BE2C (cell line): Measurements from ENCODE around the gene NFE2L3.

ENCODE experiments used
- DNase-seq: peaks from one replicate; pipeline ENCODE4 v3.0.0-alpha.2; 2020
- H3K27me3 ChIP-seq: fragments of 250-450 bp; sonication (Bioruptor Pico); 2 replicates; pipeline ENCODE4 v1.5.1; 2020; ENCODE audit warnings: mild to moderate bottlenecking
- H3K36me3 ChIP-seq: fragments of 250-450 bp; sonication (Bioruptor Pico); 2 replicates; pipeline ENCODE4 v1.5.1; 2020; ENCODE audit warnings: mild to moderate bottlenecking
- H3K4me1 ChIP-seq: fragments of 250-450 bp; sonication (Bioruptor Pico); 2 replicates; pipeline ENCODE4 v1.5.1; 2020
- H3K4me3 ChIP-seq: 2 replicates; pipeline ENCODE4 v1.5.1; 2011; ENCODE audit warnings: low read depth, low read length
- H3K9me3 ChIP-seq: fragments of 250-450 bp; sonication (Bioruptor Pico); 2 replicates; pipeline ENCODE4 v1.5.1; 2020
- CTCF ChIP-seq: IDR thresholded peaks from 2 replicates; pipeline ENCODE4 v1.5.1; 2012; ENCODE audit warnings: mild to moderate bottlenecking, low read depth, low read length

NFE2L3 gene

GRCh38 chr7:26200038-26200443 is 48.0 kb downstream of the NFE2L3 start:
- peaks cover 9% of the 10 kb centered on the region; the same call in 1 of the 2 replicates for H3K4me1 ChIP-seq
- peak overlapping the region; percentile 85 for H3K4me3 ChIP-seq
- H3K9me3 ChIP-seq: no peaks in the 10 kb centered on the region
- peak; percentile 72 for DNase-seq
- no peak for TF ChIP-seq CTCF
- no peaks in the 10 kb centered on the region for H3K27me3 ChIP-seq
- H3K36me3 ChIP-seq: peaks cover 68% of the 10 kb centered on the region

GRCh38 chr7:26200444-26201246 is 48.6 kb downstream of the NFE2L3 start, which contains the start of gene HNRNPA2B1:
Gene HNRNPA2B1 (minus strand): TSS chr7:26200746. CDS start chr7:26200577, 169 bp downstream.
- Histone ChIP-seq H3K9me3 (no peaks in the 10 kb centered on the region), H3K4me1 (peaks cover 7% of the 10 kb centered on the region; the same call in 1 of the 2 replicates), H3K36me3 (peaks cover 68% of the 10 kb centered on the region), H3K4me3 (peak within 1 kb of the TSS; percentile 85), H3K27me3 (no peaks in the 10 kb centered on the region)
- no peak for TF ChIP-seq CTCF
- DNase-seq: peak; percentile 94

DNA sequence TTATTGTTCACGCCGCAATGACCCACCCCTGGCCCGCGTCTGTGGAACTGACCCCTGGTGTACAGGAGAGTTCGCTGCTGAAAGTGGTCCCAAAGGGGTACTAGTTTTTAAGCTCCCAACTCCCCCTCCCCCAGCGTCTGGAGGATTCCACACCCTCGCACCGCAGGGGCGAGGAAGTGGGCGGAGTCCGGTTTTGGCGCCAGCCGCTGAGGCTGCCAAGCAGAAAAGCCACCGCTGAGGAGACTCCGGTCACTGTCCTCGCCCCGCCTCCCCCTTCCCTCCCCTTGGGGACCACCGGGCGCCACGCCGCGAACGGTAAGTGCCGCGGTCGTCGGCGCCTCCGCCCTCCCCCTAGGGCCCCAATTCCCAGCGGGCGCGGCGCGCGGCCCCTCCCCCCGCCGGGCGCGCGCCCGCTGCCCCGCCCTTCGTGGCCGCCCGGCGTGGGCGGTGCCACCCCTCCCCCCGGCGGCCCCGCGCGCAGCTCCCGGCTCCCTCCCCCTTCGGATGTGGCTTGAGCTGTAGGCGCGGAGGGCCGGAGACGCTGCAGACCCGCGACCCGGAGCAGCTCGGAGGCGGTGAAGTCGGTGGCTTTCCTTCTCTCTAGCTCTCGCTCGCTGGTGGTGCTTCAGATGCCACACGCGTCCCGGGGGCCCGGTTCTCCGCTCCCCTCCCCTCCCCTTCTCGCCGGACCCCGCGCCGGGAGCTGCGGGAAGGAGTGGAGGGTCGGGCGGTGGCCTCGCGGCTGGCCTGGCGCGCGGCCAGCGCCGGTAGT is 49.4 kb downstream of the NFE2L3 start, which contains the start of gene CBX3:
TSS of gene CBX3 (plus strand) at position 499 of the 772 bp plus-strand sequence. CDS start 1,254 bp downstream, outside the sequence.
- peak within 1 kb of the TSS; percentile 85 for H3K4me3 ChIP-seq
- peaks cover 68% of the 10 kb centered on the region for H3K36me3 ChIP-seq
- no peaks in the 10 kb centered on the region for H3K9me3 ChIP-seq
- no peak for TF ChIP-seq CTCF
- DNase-seq: peak; percentile 97
- peaks cover 7% of the 10 kb centered on the region for H3K4me1 ChIP-seq
- no peaks in the 10 kb centered on the region for H3K27me3 ChIP-seq

- no peak for TF ChIP-seq CTCF
- H3K9me3 ChIP-seq: no peaks in the 10 kb centered on the region
- no peaks in the 10 kb centered on the region for H3K27me3 ChIP-seq
- peak overlapping the region; percentile 85 for H3K4me3 ChIP-seq
- peak; percentile 79 for DNase-seq
- peaks cover 9% of the 10 kb centered on the region for H3K4me1 ChIP-seq
- peaks cover 68% of the 10 kb centered on the region for H3K36me3 ChIP-seq
Observed at GRCh38 chr7:26202019-26202990, 50.3 kb downstream of the NFE2L3 start.

GRCh38 chr7:26203016-26203415 is 51.0 kb downstream of the NFE2L3 start:
- TF ChIP-seq CTCF: no peak
- no peaks in the 10 kb centered on the region for H3K27me3 ChIP-seq

More at GRCh38 chr7:26203016-26203415, 51.0 kb downstream of the NFE2L3 start:
- H3K9me3 ChIP-seq: no peaks in the 10 kb centered on the region
- peak overlapping the region; percentile 85 for H3K4me3 ChIP-seq
- H3K4me1 ChIP-seq: peaks cover 15% of the 10 kb centered on the region
- peaks cover 72% of the 10 kb centered on the region for H3K36me3 ChIP-seq
- DNase-seq: no peak
